Measurements from ENCODE around the gene PNLIPRP2.

DNA sequence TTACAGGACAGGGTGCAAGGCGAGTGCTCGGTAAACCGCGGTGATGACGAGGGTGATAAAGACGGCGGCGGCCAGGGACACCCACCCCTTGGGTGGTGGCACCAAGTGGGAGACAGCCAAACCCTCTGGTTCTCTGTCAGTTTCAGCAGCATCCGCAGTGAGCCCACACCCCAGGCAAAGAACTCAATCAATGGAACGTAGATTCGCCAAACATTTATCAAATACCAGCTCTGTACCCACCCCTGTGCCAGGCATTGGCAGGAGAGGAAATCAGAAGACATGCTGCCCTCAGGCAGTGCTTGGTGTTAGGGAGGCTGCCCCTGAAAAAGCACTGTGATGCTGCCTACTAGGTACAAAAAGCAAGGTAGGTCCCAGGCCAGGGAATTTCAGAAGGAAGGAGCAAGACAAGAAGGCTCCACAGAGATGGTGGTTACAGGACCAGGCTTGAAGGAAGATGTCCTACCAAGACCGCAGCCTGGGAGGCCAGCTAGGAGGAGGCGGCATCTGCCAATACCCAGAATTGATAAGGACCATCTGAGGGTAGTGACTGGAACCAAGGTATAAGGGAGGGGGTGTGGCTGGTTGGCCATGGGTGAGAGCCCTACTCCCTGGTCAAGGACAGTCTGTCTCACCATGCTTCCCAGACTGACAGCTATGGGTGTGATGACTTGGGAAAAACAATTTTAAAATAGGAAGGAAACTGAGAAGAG, 10.2 kb upstream of the PNLIPRP2 start:
- no peak for TF ChIP-seq CEBPB (IDR thresholded peaks at IDR 0.05; ENCODE audit: low read depth)
- no peak for TF ChIP-seq SIN3A (IDR thresholded peaks at IDR 0.05; ENCODE audit: low read depth)
- TF ChIP-seq, protein P1, sequence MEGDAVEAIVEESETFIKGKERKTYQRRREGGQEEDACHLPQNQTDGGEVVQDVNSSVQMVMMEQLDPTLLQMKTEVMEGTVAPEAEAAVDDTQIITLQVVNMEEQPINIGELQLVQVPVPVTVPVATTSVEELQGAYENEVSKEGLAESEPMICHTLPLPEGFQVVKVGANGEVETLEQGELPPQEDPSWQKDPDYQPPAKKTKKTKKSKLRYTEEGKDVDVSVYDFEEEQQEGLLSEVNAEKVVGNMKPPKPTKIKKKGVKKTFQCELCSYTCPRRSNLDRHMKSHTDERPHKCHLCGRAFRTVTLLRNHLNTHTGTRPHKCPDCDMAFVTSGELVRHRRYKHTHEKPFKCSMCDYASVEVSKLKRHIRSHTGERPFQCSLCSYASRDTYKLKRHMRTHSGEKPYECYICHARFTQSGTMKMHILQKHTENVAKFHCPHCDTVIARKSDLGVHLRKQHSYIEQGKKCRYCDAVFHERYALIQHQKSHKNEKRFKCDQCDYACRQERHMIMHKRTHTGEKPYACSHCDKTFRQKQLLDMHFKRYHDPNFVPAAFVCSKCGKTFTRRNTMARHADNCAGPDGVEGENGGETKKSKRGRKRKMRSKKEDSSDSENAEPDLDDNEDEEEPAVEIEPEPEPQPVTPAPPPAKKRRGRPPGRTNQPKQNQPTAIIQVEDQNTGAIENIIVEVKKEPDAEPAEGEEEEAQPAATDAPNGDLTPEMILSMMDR (IDR thresholded peaks at IDR 0.05 in 2 of 3, conservative IDR thresholded peaks at IDR 0.05 in 1 of 3; ENCODE audit: borderline replicate concordance in 1 of 3, insufficient read depth in 1 of 3, low read depth in 2 of 3, low read length in 2 of 3): no peak
- TF ChIP-seq POLR2A (IDR thresholded peaks at IDR 0.05; ENCODE audit: borderline replicate concordance, extremely low read depth, insufficient read depth, insufficient read length): no peak
- no peak for TF ChIP-seq RAD21 (IDR thresholded peaks at IDR 0.05; ENCODE audit: low read depth)
- TF ChIP-seq FOSL1 (IDR thresholded peaks at IDR 0.05; ENCODE audit: low read depth): no peak

All from HCT116 (cell line).